Activated T-helper 1 cell treated with anti-CD3 and anti-CD28 coated beads, Interleukin-12 subunit alpha, Interleukin-12 subunit beta, Interleukin-2, Interleukin-4 antibody, amounts not matched to agents 30 ng/mL and 10 ng/mL and 1 ng/mL, durations not matched to agents 14 hours and 24 hours and 36 hours (primary cell): ENCODE results near the gene ATXN2. TPM values are rescaled to one million over a fixed set of nuclear protein-coding genes. Genes with fewer than 3 reads are reported as not detected.

Source experiments
- DNase-seq: peaks from one replicate; pipeline ENCODE4 v3.0.0; 2021; ENCODE audit warnings: low spot score
- H3K27ac Mint-ChIP-seq: one replicate; pipeline ENCODE4 v1.8.0; 2021; ENCODE audit warnings: mild to moderate bottlenecking, mixed read lengths
- H3K27me3 Mint-ChIP-seq: one replicate; pipeline ENCODE4 v1.8.0; 2022; ENCODE audit warnings: mild to moderate bottlenecking, moderate library complexity, mixed read lengths; ENCODE audit not compliant: insufficient read depth
- H3K36me3 Mint-ChIP-seq: one replicate; pipeline ENCODE4 v1.8.0; 2021; ENCODE audit warnings: low read depth, mixed read lengths
- H3K4me1 Mint-ChIP-seq: one replicate; pipeline ENCODE4 v1.8.0; 2021; ENCODE audit warnings: low read depth, mixed read lengths
- H3K4me3 Mint-ChIP-seq: one replicate; pipeline ENCODE4 v1.8.0; 2021; ENCODE audit warnings: mild to moderate bottlenecking, moderate library complexity, mixed read lengths
- H3K9me3 Mint-ChIP-seq: one replicate; pipeline ENCODE4 v1.8.0; 2021; ENCODE audit warnings: mixed read lengths
- intact Hi-C: fragments of 100-400 bp; cut with micrococcal nuclease; formaldehyde crosslinking; loops from one replicate; pipeline ENCODE4 v1.15.1; 2024
- total RNA-seq: library from RNA; stranded (reverse); gene quantifications from 2 replicates; pipeline ENCODE4 v1.2.3, GENCODE V29; 2022

Gene ATXN2
- total RNA-seq, 1 donor from 2014 or later, result 54.4 TPM

DNA sequence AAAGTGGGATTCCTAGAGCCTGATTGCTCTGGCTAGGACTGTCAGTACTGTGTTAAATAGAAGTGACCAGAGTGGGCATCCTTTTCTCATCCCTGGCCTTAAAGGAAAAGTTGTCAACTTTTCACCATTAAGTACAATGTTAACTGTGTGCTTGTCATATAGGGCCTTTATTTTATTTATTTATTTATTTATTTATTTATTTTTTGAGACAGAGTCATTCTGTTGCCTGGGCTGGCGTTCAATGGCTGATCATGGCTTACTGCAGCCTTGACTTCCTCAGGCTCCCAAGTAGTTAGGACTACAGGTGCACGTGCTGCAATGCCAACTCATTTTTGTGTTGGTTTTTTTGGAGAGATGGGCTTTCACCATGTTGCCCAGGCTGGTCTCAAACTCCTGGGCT lies 181.8 kb downstream of the ATXN2 start:
- intact Hi-C loops, result no loop called here
- peaks cover 36% of the 10 kb centered on the region for H3K36me3 Mint-ChIP-seq

GRCh38 chr12:111414711-111415252 lies 184.3 kb downstream of the ATXN2 start:
- H3K27me3 Mint-ChIP-seq, result no peaks in the 10 kb centered on the region
- H3K36me3 Mint-ChIP-seq, result peaks cover 26% of the 10 kb centered on the region
- peak overlapping the region; percentile 18 for H3K27ac Mint-ChIP-seq
- DNase-seq, result no peak
- H3K9me3 Mint-ChIP-seq, result no peaks in the 10 kb centered on the region
- intact Hi-C loops, result no loop called here
- no peak overlapping the region for H3K4me3 Mint-ChIP-seq
- peaks cover 45% of the 10 kb centered on the region for H3K4me1 Mint-ChIP-seq

More for the DNA sequence above, 181.8 kb downstream of the ATXN2 start:
- Mint-ChIP-seq H3K27ac (no peak overlapping the region), H3K9me3 (no peaks in the 10 kb centered on the region), H3K4me1 (peaks cover 36% of the 10 kb centered on the region), H3K4me3 (no peak overlapping the region), H3K27me3 (no peaks in the 10 kb centered on the region)
- no peak for DNase-seq

GRCh38 chr12:111413442-111414086 lies 185.6 kb downstream of the ATXN2 start:
- Mint-ChIP-seq H3K4me1 (peaks cover 53% of the 10 kb centered on the region), H3K36me3 (peaks cover 27% of the 10 kb centered on the region), H3K4me3 (no peak overlapping the region), H3K27ac (peak overlapping the region; percentile 42), H3K27me3 (no peaks in the 10 kb centered on the region), H3K9me3 (no peaks in the 10 kb centered on the region)
- no peak for DNase-seq
- intact Hi-C loops, result no loop called here

- Mint-ChIP-seq H3K4me3 (no peak overlapping the region), H3K36me3 (peaks cover 27% of the 10 kb centered on the region), H3K27ac (peak overlapping the region; percentile 79), H3K27me3 (no peaks in the 10 kb centered on the region), H3K4me1 (peaks cover 59% of the 10 kb centered on the region), H3K9me3 (no peaks in the 10 kb centered on the region)
- intact Hi-C loops, result no loop called here
- no peak for DNase-seq
Observed at GRCh38 chr12:111412830-111413441, 186.2 kb downstream of the ATXN2 start.

GRCh38 chr12:111412007-111412829 lies 186.9 kb downstream of the ATXN2 start:
- peaks cover 27% of the 10 kb centered on the region for H3K36me3 Mint-ChIP-seq
- no peak for DNase-seq
- no peaks in the 10 kb centered on the region for H3K9me3 Mint-ChIP-seq
- peak overlapping the region; percentile 39 for H3K4me3 Mint-ChIP-seq
- H3K27me3 Mint-ChIP-seq, result no peaks in the 10 kb centered on the region
- H3K27ac Mint-ChIP-seq, result peak overlapping the region; percentile 79
- intact Hi-C loops, result no loop called here
- H3K4me1 Mint-ChIP-seq, result peaks cover 64% of the 10 kb centered on the region

DNA sequence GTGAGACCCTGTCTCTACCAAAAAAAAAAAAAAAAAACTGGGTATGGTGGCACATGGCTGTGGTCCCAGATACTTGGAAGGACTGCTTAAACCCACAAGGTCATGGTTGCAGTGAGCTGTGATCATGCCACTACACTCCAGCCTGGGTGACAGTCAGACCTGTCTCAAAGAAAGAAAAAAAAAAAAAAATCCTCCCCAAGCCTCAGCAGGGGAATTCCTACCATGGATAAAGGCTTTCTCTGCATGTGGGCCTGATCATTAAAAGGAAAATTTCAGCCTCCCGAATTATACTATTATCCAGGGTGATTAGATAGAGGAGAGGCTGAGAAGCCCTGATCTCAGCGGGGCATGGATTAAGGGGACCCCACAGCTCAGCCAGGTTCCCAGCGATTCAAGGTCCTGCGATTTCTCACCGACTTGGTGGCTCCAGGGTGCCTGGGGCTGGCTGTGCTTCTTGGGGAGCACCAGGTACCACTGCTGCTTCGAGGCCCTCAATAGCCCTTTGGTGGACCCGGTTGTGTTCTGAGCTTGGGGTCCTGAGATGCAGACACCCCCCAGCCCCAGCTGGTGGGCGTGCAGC lies 187.8 kb downstream of the ATXN2 start:
- peak overlapping the region; percentile 26 for H3K4me3 Mint-ChIP-seq
- peaks cover 27% of the 10 kb centered on the region for H3K36me3 Mint-ChIP-seq
- H3K27me3 Mint-ChIP-seq, result no peaks in the 10 kb centered on the region
- peak overlapping the region; percentile 70 for H3K27ac Mint-ChIP-seq
- no peak for DNase-seq
- H3K4me1 Mint-ChIP-seq, result peaks cover 60% of the 10 kb centered on the region
- no peaks in the 10 kb centered on the region for H3K9me3 Mint-ChIP-seq
- intact Hi-C loops, result no loop called here

- Mint-ChIP-seq H3K27ac (peak overlapping the region; percentile 70), H3K4me3 (peak overlapping the region; percentile 39)
Observed at GRCh38 chr12:111410431-111411184, 188.5 kb downstream of the ATXN2 start.

GRCh38 chr12:111409780-111410430 lies 189.2 kb downstream of the ATXN2 start:
- no peak for DNase-seq
- H3K4me3 Mint-ChIP-seq, result peak overlapping the region; percentile 96
- H3K27ac Mint-ChIP-seq, result peak overlapping the region; percentile 52
- H3K4me1 Mint-ChIP-seq, result peaks cover 57% of the 10 kb centered on the region
- H3K36me3 Mint-ChIP-seq, result peaks cover 19% of the 10 kb centered on the region
- H3K9me3 Mint-ChIP-seq, result no peaks in the 10 kb centered on the region
- no peaks in the 10 kb centered on the region for H3K27me3 Mint-ChIP-seq
- intact Hi-C loops, result loop anchor here (10.0 kb wide), 2 partner anchors 825 to 975 kb away; partner anchors contain the start of genes HECTD4 and PPTC7

More at GRCh38 chr12:111410431-111411184, 188.5 kb downstream of the ATXN2 start:
- no peaks in the 10 kb centered on the region for H3K9me3 Mint-ChIP-seq
- peaks cover 60% of the 10 kb centered on the region for H3K4me1 Mint-ChIP-seq
- no peak for DNase-seq
- H3K36me3 Mint-ChIP-seq, result peaks cover 23% of the 10 kb centered on the region
- H3K27me3 Mint-ChIP-seq, result no peaks in the 10 kb centered on the region
- intact Hi-C loops, result no loop called here

GRCh38 chr12:111409403-111409779 lies 189.7 kb downstream of the ATXN2 start:
- Mint-ChIP-seq H3K36me3 (peaks cover 17% of the 10 kb centered on the region), H3K4me3 (peak overlapping the region; percentile 96), H3K27me3 (no peaks in the 10 kb centered on the region), H3K9me3 (no peaks in the 10 kb centered on the region), H3K4me1 (peaks cover 58% of the 10 kb centered on the region), H3K27ac (peak overlapping the region; percentile 77)
- intact Hi-C loops, result loop anchor here (10.0 kb wide), 2 partner anchors 825 to 975 kb away; partner anchors contain the start of genes HECTD4 and PPTC7
- DNase-seq, result no peak

DNA sequence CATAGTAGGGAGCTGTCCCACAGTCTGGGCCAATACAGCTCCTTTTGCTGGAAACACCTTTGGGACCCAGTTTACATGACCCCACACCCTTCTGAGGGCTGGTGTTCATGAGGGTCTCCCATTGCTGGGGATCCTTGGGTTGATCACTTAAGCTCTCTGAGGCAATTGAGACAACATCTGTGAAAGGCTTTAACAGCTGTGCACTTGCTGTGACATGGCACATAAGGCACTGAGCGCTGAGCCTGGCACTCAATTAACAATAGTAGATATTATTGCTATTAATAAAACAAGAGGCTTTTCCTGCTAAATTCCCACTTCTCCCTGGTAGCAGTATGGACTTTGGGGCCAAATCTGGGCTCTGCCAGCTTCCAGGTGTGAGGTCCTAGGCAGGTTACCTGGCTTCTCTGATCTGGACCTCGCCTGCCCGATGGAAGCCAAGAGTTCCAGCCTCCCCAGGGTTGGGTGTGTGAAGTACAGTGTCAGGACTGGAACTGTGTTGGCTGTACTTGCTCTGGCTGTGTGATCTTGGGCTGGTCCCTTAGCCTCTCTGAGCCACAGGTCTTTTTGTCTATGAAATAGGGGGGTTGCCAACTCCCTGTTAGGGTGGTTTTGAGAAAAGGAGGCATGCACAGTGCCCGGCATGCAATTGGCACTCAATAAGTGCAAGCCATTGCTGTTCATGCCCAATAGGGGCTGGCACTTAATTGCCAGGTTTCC lies 190.3 kb downstream of the ATXN2 start:
- H3K27me3 Mint-ChIP-seq, result no peaks in the 10 kb centered on the region
- H3K27ac Mint-ChIP-seq, result peak overlapping the region; percentile 77
- peak overlapping the region; percentile 96 for H3K4me3 Mint-ChIP-seq
- intact Hi-C loops, result loop anchor here (10.0 kb wide), 2 partner anchors 824 to 976 kb away; partner anchors contain the start of genes HECTD4 and PPTC7
- H3K36me3 Mint-ChIP-seq, result peaks cover 17% of the 10 kb centered on the region
- no peak for DNase-seq
- no peaks in the 10 kb centered on the region for H3K9me3 Mint-ChIP-seq
- H3K4me1 Mint-ChIP-seq, result peaks cover 62% of the 10 kb centered on the region

- Mint-ChIP-seq H3K9me3 (no peaks in the 10 kb centered on the region), H3K4me1 (peaks cover 62% of the 10 kb centered on the region), H3K36me3 (peaks cover 10% of the 10 kb centered on the region), H3K27me3 (no peaks in the 10 kb centered on the region), H3K27ac (peak overlapping the region; percentile 52), H3K4me3 (peak overlapping the region; percentile 96)
- no peak for DNase-seq
- intact Hi-C loops, result loop anchor here (10.0 kb wide), 2 partner anchors 823 to 977 kb away; partner anchors contain the start of genes HECTD4 and PPTC7
Observed at GRCh38 chr12:111408116-111408440, 191.0 kb downstream of the ATXN2 start.
